ENCODE measurements around the gene SUN1. TPM values are rescaled to one million over a fixed set of nuclear protein-coding genes. Genes with fewer than 3 reads are reported as not detected.

SUN1 gene
- total RNA-seq, 1 donor, result 73.4 TPM

GRCh38 chr7:849145-849544 is 16.9 kb downstream of the SUN1 start:
- no peak for DNase-seq (ENCODE audit: low read depth)
- H3K4me3 ChIP-seq (ENCODE audit: low read depth, low read length), result no peak overlapping the region
- TF ChIP-seq, protein P1, sequence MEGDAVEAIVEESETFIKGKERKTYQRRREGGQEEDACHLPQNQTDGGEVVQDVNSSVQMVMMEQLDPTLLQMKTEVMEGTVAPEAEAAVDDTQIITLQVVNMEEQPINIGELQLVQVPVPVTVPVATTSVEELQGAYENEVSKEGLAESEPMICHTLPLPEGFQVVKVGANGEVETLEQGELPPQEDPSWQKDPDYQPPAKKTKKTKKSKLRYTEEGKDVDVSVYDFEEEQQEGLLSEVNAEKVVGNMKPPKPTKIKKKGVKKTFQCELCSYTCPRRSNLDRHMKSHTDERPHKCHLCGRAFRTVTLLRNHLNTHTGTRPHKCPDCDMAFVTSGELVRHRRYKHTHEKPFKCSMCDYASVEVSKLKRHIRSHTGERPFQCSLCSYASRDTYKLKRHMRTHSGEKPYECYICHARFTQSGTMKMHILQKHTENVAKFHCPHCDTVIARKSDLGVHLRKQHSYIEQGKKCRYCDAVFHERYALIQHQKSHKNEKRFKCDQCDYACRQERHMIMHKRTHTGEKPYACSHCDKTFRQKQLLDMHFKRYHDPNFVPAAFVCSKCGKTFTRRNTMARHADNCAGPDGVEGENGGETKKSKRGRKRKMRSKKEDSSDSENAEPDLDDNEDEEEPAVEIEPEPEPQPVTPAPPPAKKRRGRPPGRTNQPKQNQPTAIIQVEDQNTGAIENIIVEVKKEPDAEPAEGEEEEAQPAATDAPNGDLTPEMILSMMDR (IDR thresholded peaks at IDR 0.05; ENCODE audit: insufficient read depth, low read depth, low read length), result no peak

- TF ChIP-seq, protein P1 (IDR thresholded peaks at IDR 0.05; ENCODE audit: insufficient read depth, low read depth, low read length), result no peak
- no peak overlapping the region for H3K4me3 ChIP-seq (ENCODE audit: low read depth, low read length)
- no peak for DNase-seq (ENCODE audit: low read depth)
Observed at GRCh38 chr7:849781-850180, 17.5 kb downstream of the SUN1 start.

DNA sequence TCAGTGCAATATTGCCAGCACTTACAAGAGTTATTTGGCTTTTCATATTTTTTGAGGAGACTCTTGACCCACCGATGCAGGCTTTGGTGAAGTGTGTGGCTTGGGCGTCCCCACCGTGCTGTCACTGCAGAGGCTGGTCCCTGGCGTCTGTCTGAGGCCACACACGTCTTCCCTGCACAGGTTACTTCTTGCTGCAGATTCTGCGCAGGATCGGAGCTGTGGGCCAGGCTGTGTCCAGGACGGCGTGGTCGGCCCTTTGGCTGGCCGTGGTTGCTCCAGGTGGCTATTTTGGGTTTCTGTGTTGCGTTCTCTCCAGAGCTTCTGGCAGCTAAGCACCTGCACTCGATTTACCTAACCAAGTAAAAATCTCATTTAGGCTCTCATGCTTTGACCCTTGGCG is 18.9 kb downstream of the SUN1 start:
- no peak for DNase-seq (ENCODE audit: low read depth)
- TF ChIP-seq, protein P1 (IDR thresholded peaks at IDR 0.05; ENCODE audit: insufficient read depth, low read depth, low read length), result no peak
- no peak overlapping the region for H3K4me3 ChIP-seq (ENCODE audit: low read depth, low read length)

DNA sequence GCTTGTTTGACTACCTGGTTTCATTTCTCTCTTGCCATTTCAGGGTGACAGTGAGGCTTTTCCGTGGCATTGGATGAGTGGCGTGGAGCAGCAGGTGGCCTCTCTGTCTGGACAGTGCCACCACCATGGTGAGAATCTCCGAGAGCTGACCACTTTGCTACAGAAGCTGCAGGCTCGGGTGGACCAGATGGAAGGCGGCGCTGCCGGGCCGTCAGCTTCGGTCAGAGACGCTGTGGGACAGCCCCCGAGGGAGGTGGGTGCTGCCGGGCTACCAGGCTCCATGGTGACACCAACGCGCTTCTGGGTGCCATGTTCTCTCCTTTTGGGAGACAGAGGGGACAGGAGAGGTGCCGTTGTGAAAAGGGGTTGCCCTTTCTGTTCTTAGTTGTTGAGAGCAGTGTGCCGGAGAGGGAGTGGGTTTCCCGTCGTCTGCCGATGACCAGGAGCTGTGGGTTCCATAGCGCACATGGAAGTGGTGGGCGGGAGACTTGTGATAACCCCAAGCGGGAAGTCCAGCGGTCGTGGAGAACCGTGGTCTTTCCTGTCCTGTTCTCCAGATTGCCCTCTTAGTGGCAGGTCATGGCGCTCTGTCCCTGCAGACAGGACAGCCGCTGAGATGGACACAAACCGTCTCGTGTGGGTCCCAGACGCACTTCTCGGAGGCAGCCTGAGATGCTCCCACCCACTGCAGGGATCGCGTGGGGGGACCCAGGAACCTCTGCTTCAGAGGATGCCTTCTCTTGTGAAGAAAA is 21.3 kb downstream of the SUN1 start:
- TF ChIP-seq, protein P1 (IDR thresholded peaks at IDR 0.05; ENCODE audit: insufficient read depth, low read depth, low read length), result no peak
- DNase-seq (ENCODE audit: low read depth), result no peak
- no peak overlapping the region for H3K4me3 ChIP-seq (ENCODE audit: low read depth, low read length)

GRCh38 chr7:854118-854775 is 22.0 kb downstream of the SUN1 start:
- TF ChIP-seq, protein P1 (IDR thresholded peaks at IDR 0.05; ENCODE audit: insufficient read depth, low read depth, low read length), result no peak
- no peak for DNase-seq (ENCODE audit: low read depth)
- no peak overlapping the region for H3K4me3 ChIP-seq (ENCODE audit: low read depth, low read length)

DNA sequence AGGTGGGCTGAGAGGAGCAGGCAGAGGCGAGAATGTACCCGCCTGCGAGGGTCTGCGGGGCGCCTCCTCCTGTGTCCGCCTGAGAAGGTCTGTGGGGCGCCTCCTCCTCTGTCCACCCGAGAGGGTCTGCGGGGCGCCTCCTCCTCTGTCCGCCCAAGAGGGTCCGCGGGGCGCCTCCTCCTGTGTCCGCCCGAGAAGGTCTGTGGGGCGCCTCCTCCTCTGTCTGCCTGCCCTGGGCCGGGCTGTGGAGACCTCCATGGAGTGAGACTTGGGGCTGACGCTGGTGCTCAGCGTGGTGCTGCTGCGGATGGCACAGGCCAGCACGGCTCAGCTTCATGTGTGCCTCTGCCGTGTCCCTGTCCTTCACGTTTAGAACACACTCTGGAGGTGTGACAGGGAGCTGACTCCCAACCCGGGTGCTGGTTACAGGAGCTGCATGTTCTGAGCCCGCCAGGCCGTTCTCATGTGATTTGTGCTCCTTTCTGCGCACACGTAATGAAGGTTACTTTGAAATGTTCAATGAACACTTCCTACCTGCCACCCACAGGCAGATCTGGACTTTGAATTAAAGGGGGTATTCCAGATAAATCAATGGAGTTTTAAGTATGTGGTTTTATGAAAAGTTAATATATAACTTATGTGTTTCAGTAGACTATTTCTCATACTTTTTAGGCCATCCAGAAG is 23.6 kb downstream of the SUN1 start:
- no peak overlapping the region for H3K4me3 ChIP-seq (ENCODE audit: low read depth, low read length)
- no peak for DNase-seq (ENCODE audit: low read depth)
- TF ChIP-seq, protein P1 (IDR thresholded peaks at IDR 0.05; ENCODE audit: insufficient read depth, low read depth, low read length), result no peak
